NCI-H526 treated with DMSO at 0.1 percent for 48 hours (cell line): Measurements from ENCODE around the gene TARBP2.
A peak's percentile ranks its signal among the peaks of the same experiment; 100 is the strongest.
"Not testable (repeated sequence)": the region's sequence is repeated elsewhere in the genome, so short reads cannot be mapped to it uniquely, and the experiment has no call there.

ENCODE experiments used
- DNase-seq: peaks from one replicate; lab custom pipeline; 2025; lab: John Stamatoyannopoulos, UW

Gene TARBP2

GRCh38 chr12:53476769-53477209, 24.3 kb upstream of the TARBP2 start:
- no peak for DNase-seq

- no peak for DNase-seq
Measured at GRCh38 chr12:53478865-53479264, 22.2 kb upstream of the TARBP2 start.

- DNase-seq, result no peak
Measured at GRCh38 chr12:53479331-53479730, 21.8 kb upstream of the TARBP2 start.

GRCh38 chr12:53480491-53481442, 20.3 kb upstream of the TARBP2 start:
- DNase-seq, result no peak

- not testable (repeated sequence) for DNase-seq
Measured at GRCh38 chr12:53481458-53481857, 19.6 kb upstream of the TARBP2 start.

GRCh38 chr12:53481939-53482586, 19.0 kb upstream of the TARBP2 start:
- no peak for DNase-seq

- no peak for DNase-seq
Measured at GRCh38 chr12:53482626-53483168, 18.4 kb upstream of the TARBP2 start.

GRCh38 chr12:53483225-53483978, 17.7 kb upstream of the TARBP2 start:
- DNase-seq, result no peak

GRCh38 chr12:53483979-53484377, 17.1 kb upstream of the TARBP2 start:
- no peak for DNase-seq

GRCh38 chr12:53484686-53485575, 16.2 kb upstream of the TARBP2 start:
- no peak for DNase-seq

- DNase-seq, result no peak
Measured at GRCh38 chr12:53485955-53486735, 14.9 kb upstream of the TARBP2 start.

GRCh38 chr12:53486736-53487487, 14.2 kb upstream of the TARBP2 start:
- no peak for DNase-seq

GRCh38 chr12:53489242-53489864, 11.7 kb upstream of the TARBP2 start:
- DNase-seq, result no peak

GRCh38 chr12:53492188-53492587, 8.9 kb upstream of the TARBP2 start:
- no peak for DNase-seq

GRCh38 chr12:53492830-53493609, 8.1 kb upstream of the TARBP2 start:
- peak; percentile 70 for DNase-seq

- no peak for DNase-seq
Measured at GRCh38 chr12:53493610-53494391, 7.3 kb upstream of the TARBP2 start.
